Lung (tissue), 12 donors: ENCODE measurements around the gene EPS8L2. TPM values are rescaled to one million over a fixed set of nuclear protein-coding genes. Genes with fewer than 3 reads are reported as not detected.
"Not testable (repeated sequence)": the region's sequence is repeated elsewhere in the genome, so short reads cannot be mapped to it uniquely, and the experiment has no call there.

Experiments
- ATAC-seq: fragments of 200-7000 bp; cut with Tn5 transposase; one replicate; pipeline ENCODE4 v1.9.1; 2020; ENCODE audit warnings: moderate number of reproducible peaks; ENCODE audit not compliant: insufficient read depth, low FRiP score
- DNase-seq, 3 donors: peaks; one replicate each; pipeline ENCODE4 v3.0.0-alpha.2; 2013 to 2017
- H3K27ac ChIP-seq, 2 donors: one replicate each; pipeline ENCODE4 v1.5.1; 2013; ENCODE audit warnings: mild to moderate bottlenecking in 2 of 2, moderate library complexity in 2 of 2, control low read depth in 1 of 2, inconsistent platforms in 1 of 2, low read depth in 1 of 2, low read length in 1 of 2
- H3K27me3 ChIP-seq, 3 donors: one replicate each; pipeline ENCODE4 v1.5.1; 2013; ENCODE audit warnings: low read length in 2 of 3; ENCODE audit not compliant: control insufficient read depth in 3 of 3, insufficient read depth in 3 of 3
- H3K36me3 ChIP-seq, 4 donors: one replicate each; pipeline ENCODE4 v1.5.1; 2013; ENCODE audit warnings: low read length in 4 of 4, mild to moderate bottlenecking in 1 of 4, moderate library complexity in 1 of 4; ENCODE audit not compliant: control insufficient read depth in 4 of 4, insufficient read depth in 4 of 4
- H3K4me1 ChIP-seq, 5 donors: one replicate each; pipeline ENCODE4 v1.5.1; 2013; ENCODE audit warnings: low read length in 5 of 5, mild to moderate bottlenecking in 2 of 5, moderate library complexity in 1 of 5; ENCODE audit not compliant: control insufficient read depth in 5 of 5, insufficient read depth in 5 of 5
- H3K4me3 ChIP-seq: one replicate; pipeline ENCODE4 v1.5.1; 2013; ENCODE audit warnings: mild to moderate bottlenecking, control low read depth, moderate library complexity
- H3K9ac ChIP-seq, 2 donors: one replicate each; pipeline ENCODE4 v1.5.1; 2013; ENCODE audit warnings: low read length in 2 of 2, control low read depth in 1 of 2; ENCODE audit not compliant: insufficient read depth in 1 of 2
- H3K9me3 ChIP-seq, 4 donors: one replicate each; pipeline ENCODE4 v1.5.1; 2013; ENCODE audit warnings: low read length in 3 of 4, mild to moderate bottlenecking in 1 of 4, moderate library complexity in 1 of 4; ENCODE audit not compliant: control insufficient read depth in 4 of 4, insufficient read depth in 3 of 4
- WGBS, 2 donors: extraction: QIAGEN DNeasy Blood & Tissue Kit; methylation state at CpG; one replicate each; pipeline ENCODE4 v1.1.7; 2013; 5-methylcytosine and 5-hydroxymethylcytosine counted together
- polyA plus RNA-seq, 2 donors: library from polyadenylated mRNA; stranded (reverse); fragments of 200-250 nt; gene quantifications; one replicate each; pipeline ENCODE4 v1.2.1, GENCODE V29; 2013
- total RNA-seq, 2 donors: library from RNA; depleted of rRNA in 1 of 2; stranded (reverse); fragments of >200 nt in 1 of 2; gene quantifications; one replicate each; pipeline ENCODE4 v1.2.1, GENCODE V29; 2014 to 2021
- TF ChIP-seq, protein P1 (sequence below): IDR thresholded peaks from 2 replicates; pipeline ENCODE4 v1.5.1; 2012; ENCODE audit warnings: mild to moderate bottlenecking; ENCODE audit errors: control extremely low read depth, extremely low read depth
- donor health status: control.
- donor health status: control.
- donor health status: Bipolar disorder and iron deficiency.
- donor health status: healthy.
- donor health status: DM: yes; HTN: yes; CAD: no.

The EPS8L2 gene
- total and polyA plus RNA-seq, 4 donors: 35.6 to 166 (median 103) TPM

DNA sequence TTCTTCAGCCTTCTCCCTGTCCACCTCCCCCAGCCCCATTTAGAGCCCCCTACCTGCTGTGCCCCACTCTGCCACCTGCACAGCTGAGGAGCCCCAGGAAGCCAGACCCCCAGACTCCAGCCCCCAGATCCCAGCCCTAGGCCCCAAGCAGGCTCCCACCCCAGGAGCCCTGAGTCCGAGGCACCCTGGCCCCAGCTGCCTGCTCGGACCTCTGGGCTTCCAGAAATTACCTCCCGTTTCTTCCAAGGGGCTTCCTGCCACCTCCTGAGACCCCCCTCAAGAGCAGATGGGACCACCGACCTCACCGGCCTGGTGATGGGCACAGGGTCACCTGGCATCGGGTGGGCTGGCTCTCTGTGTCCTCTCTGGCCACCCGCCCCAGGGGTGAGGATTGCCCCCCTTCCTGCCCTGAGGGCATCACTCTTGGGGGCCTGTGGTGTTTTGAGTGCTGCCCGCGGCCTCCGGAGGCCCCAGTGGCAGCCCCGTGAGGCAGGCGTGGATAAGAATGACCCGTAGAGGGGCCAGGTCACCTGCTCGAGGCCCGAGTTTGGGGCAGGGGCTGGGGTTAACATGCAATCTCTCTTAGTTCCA is 23.0 kb downstream of the EPS8L2 start:
- Histone ChIP-seq H3K9ac (no peak overlapping the region), H3K36me3 (peaks cover 0 to 8% (median 0%) of the 10 kb centered on the region in 4 donors), H3K4me3 (no peak overlapping the region), H3K9me3 (no peaks in the 10 kb centered on the region), H3K27me3 (peaks cover 0 to 8% (median 3%) of the 10 kb centered on the region in 3 donors), H3K4me1 (peaks cover 0 to 12% (median 0%) of the 10 kb centered on the region in 5 donors), H3K27ac (peak overlapping the region in 1 of 2 donors; percentile 27)
- DNase-seq: no peak
- no peak for ATAC-seq
- whole genome bisulfite sequencing, 2 donors: 59 to 60% methylated on average over 15 of the region's 15 CpGs
- TF ChIP-seq, protein P1, sequence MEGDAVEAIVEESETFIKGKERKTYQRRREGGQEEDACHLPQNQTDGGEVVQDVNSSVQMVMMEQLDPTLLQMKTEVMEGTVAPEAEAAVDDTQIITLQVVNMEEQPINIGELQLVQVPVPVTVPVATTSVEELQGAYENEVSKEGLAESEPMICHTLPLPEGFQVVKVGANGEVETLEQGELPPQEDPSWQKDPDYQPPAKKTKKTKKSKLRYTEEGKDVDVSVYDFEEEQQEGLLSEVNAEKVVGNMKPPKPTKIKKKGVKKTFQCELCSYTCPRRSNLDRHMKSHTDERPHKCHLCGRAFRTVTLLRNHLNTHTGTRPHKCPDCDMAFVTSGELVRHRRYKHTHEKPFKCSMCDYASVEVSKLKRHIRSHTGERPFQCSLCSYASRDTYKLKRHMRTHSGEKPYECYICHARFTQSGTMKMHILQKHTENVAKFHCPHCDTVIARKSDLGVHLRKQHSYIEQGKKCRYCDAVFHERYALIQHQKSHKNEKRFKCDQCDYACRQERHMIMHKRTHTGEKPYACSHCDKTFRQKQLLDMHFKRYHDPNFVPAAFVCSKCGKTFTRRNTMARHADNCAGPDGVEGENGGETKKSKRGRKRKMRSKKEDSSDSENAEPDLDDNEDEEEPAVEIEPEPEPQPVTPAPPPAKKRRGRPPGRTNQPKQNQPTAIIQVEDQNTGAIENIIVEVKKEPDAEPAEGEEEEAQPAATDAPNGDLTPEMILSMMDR: no peak

DNA sequence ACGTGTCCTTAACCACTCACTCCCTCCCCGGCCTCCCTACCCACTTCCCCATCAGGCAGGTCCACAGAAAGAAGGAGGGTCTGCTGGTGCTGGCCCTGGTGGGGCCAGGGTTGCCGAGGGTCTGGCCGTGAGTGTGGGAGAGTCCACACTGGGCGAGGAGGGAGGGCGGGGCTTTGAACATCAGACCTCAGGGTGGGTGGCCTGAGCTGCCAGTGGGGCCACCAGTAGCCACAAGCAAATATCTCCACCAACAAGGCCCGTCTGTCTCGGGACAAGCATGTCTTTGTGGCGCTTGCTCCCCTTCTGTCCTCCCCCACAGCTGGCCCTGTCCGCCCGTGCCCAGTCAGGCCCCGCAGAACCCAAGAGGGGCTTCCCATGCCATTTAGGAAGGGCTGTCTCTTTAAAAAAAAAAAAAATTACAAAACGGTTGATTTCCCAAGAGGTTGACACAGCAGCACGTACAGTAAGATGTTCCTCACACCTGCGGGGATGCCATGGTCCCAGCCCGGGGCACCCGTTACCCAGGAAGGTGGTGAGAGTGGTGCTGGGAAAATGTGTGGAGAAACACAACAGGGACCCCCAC is 23.6 kb downstream of the EPS8L2 start:
- Histone ChIP-seq H3K4me3 (no peak overlapping the region), H3K9ac (no peak overlapping the region), H3K27ac (no peak overlapping the region), H3K4me1 (peaks cover 0 to 12% (median 0%) of the 10 kb centered on the region in 5 donors), H3K27me3 (peaks cover 0 to 6% (median 3%) of the 10 kb centered on the region in 3 donors), H3K9me3 (no peaks in the 10 kb centered on the region), H3K36me3 (peaks cover 0 to 5% (median 0%) of the 10 kb centered on the region in 4 donors)
- TF ChIP-seq, protein P1: no peak
- ATAC-seq: no peak
- 31 to 41% methylated on average over 17 of the region's 17 CpGs for WGBS, 2 donors
- DNase-seq: no peak

DNA sequence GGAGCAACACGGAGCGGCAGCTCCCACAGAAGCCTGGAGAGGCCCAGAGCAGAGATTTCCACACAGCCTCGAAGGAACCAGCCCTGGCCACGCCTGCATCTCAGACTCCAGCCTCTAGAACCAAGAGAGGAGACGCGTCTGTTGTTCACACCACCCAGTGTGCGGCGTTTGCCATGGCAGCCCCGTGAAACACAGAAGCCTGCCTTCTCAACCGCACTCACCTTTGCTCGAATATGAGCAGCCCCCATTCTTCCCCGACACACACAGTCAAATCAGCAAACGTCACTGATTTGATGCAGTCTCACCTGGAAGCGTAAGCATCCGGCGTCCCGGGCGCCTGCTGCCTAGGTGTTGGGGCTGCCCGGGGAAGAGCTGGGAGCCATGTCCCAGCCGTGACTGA is 27.0 kb downstream of the EPS8L2 start:
- H3K4me3 ChIP-seq: no peak overlapping the region
- DNase-seq (no peak), ATAC-seq (no peak)
- no peaks in the 10 kb centered on the region for H3K36me3 ChIP-seq
- no peaks in the 10 kb centered on the region for H3K9me3 ChIP-seq
- WGBS, 2 donors: 73 to 82% methylated on average over 20 of the region's 20 CpGs
- TF ChIP-seq, protein P1: no peak
- no peak overlapping the region for H3K9ac ChIP-seq
- H3K4me1 ChIP-seq: peaks cover 0 to 4% (median 3%) of the 10 kb centered on the region in 5 donors
- no peaks in the 10 kb centered on the region for H3K27me3 ChIP-seq
- no peak overlapping the region for H3K27ac ChIP-seq

DNA sequence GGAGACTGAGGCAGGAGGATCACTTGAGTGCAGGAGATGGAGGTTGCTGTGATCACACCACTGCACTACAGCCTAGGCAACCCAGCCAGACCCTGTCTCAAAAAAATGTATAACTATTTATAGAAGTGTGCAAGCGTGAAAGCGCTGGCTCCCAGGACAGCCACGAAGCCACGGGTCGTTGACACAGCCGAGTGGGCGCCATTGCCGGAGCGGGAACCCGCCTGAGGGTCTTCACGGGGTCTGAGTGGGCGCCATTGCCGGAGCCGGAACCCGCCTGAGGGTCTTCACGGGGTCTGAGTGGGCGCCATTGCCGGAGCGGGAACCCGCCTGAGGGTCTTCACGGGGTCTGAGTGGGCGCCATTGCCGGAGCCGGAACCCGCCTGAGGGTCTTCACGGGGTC is 28.5 kb downstream of the EPS8L2 start:
- not testable (repeated sequence) for H3K4me1 ChIP-seq, ATAC-seq, H3K9ac ChIP-seq, H3K9me3 ChIP-seq, H3K36me3 ChIP-seq, H3K27me3 ChIP-seq, H3K4me3 ChIP-seq, DNase-seq, H3K27ac ChIP-seq
- WGBS, 2 donors: 96% methylated on average over 22 to 26 of the region's 26 CpGs
